ENCODE results near the gene CDYL.

Gene CDYL

GRCh38 chr6:4853782-4854511, 77.7 kb downstream of the CDYL start:
- TF ChIP-seq, protein P1, sequence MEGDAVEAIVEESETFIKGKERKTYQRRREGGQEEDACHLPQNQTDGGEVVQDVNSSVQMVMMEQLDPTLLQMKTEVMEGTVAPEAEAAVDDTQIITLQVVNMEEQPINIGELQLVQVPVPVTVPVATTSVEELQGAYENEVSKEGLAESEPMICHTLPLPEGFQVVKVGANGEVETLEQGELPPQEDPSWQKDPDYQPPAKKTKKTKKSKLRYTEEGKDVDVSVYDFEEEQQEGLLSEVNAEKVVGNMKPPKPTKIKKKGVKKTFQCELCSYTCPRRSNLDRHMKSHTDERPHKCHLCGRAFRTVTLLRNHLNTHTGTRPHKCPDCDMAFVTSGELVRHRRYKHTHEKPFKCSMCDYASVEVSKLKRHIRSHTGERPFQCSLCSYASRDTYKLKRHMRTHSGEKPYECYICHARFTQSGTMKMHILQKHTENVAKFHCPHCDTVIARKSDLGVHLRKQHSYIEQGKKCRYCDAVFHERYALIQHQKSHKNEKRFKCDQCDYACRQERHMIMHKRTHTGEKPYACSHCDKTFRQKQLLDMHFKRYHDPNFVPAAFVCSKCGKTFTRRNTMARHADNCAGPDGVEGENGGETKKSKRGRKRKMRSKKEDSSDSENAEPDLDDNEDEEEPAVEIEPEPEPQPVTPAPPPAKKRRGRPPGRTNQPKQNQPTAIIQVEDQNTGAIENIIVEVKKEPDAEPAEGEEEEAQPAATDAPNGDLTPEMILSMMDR (IDR thresholded peaks at IDR 0.05) = no peak
- no peak overlapping the region for H3K9ac ChIP-seq
- H3K4me3 ChIP-seq (ENCODE audit: low read depth, low read length) = no peak overlapping the region
- no peaks in the 10 kb centered on the region for H3K27me3 ChIP-seq (ENCODE audit: control insufficient read depth, insufficient read depth, low read length)
- no peaks in the 10 kb centered on the region for H3K36me3 ChIP-seq (ENCODE audit: control insufficient read depth, insufficient read depth, low read length)
- peaks cover 25% of the 10 kb centered on the region for H3K79me2 ChIP-seq
- no peak overlapping the region for H3K27ac ChIP-seq
- H3K4me1 ChIP-seq = no peaks in the 10 kb centered on the region
- H3K4me2 ChIP-seq (ENCODE audit: low read length) = no peak overlapping the region
- H3K9me3 ChIP-seq (ENCODE audit: control insufficient read depth, low read length) = no peaks in the 10 kb centered on the region
- H2AFZ ChIP-seq = no peak overlapping the region

DNA sequence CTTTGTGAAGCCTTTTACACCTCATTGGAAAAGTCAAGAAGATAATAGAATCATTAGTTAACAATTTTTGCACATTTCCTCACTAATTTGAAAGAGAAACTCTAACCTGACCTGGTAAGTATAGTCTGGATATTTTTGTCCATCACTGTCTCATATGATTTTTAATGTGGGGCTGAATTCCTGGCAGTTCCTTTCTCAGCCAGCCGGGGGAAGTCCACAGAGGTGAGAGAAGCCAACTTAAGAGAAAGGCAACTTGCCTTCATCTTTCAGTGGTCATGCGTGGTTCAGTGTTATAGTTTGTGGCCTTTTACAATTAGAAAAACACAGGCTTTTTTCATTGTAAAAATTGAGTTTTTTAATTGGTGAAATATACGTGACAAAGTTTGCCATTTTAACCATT, 80.6 kb downstream of the CDYL start:
- H3K4me3 ChIP-seq (ENCODE audit: low read depth, low read length) = no peak overlapping the region
- no peak overlapping the region for H3K4me2 ChIP-seq (ENCODE audit: low read length)
- H3K27me3 ChIP-seq (ENCODE audit: control insufficient read depth, insufficient read depth, low read length) = no peaks in the 10 kb centered on the region
- H2AFZ ChIP-seq = no peak overlapping the region
- TF ChIP-seq, protein P1 (IDR thresholded peaks at IDR 0.05) = no peak
- H3K79me2 ChIP-seq = peaks cover 25% of the 10 kb centered on the region
- H3K9ac ChIP-seq = no peak overlapping the region
- no peaks in the 10 kb centered on the region for H3K4me1 ChIP-seq
- H3K36me3 ChIP-seq (ENCODE audit: control insufficient read depth, insufficient read depth, low read length) = no peaks in the 10 kb centered on the region
- H3K27ac ChIP-seq = no peak overlapping the region
- H3K9me3 ChIP-seq (ENCODE audit: control insufficient read depth, low read length) = no peaks in the 10 kb centered on the region

DNA sequence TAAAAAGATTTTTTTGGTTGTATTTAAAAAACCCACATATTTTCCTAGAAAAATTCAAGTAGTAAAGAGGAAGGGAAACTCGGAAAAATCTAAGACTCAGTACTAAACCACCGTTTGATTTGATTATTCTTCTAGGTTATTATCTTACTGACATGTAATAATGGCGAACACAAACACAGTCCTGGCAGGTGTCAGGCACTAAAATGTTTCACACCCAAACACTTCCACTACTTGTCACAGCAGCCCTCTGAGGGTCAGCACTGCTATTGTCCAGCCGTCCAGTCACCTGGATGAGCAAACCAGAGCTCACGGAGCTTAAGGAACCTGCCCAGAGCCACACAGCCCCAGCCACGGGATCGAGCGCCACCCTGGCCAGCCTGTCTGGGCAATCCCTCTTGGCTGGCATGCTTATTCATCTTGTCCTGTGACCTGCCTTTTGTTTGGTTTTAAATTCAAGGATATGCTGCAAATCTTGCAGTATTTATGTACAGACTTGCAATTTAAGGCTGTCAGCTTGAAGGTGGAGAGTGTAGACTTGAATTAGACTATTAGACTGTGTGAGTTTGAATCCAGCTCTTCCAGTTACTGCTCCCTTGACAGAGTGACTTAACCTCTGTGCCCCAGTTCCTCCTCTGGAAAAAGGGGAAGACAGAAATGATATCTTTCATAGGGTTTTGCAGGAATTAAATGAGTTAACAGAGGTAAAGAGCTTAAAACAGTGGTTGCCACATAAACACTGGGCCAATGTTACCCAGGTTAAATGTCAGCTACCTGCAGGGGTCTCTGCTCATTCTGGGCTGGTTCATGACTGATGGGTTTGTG, 82.2 kb downstream of the CDYL start:
- TF ChIP-seq, protein P1 (IDR thresholded peaks at IDR 0.05) = no peak
- no peaks in the 10 kb centered on the region for H3K4me1 ChIP-seq

GRCh38 chr6:4860387-4860786, 84.2 kb downstream of the CDYL start:
- TF ChIP-seq, protein P1 (IDR thresholded peaks at IDR 0.05) = no peak
- Histone ChIP-seq H3K27ac (no peak overlapping the region), H3K4me1 (peaks cover 2% of the 10 kb centered on the region), H3K4me3 (ENCODE audit: low read depth, low read length) (no peak overlapping the region), H3K9ac (no peak overlapping the region), H3K9me3 (ENCODE audit: control insufficient read depth, low read length) (no peaks in the 10 kb centered on the region), H3K27me3 (ENCODE audit: control insufficient read depth, insufficient read depth, low read length) (no peaks in the 10 kb centered on the region), H2AFZ (no peak overlapping the region), H3K79me2 (peaks cover 11% of the 10 kb centered on the region), H3K36me3 (ENCODE audit: control insufficient read depth, insufficient read depth, low read length) (no peaks in the 10 kb centered on the region), H3K4me2 (ENCODE audit: low read length) (no peak overlapping the region)

More for the DNA sequence above, 82.2 kb downstream of the CDYL start:
- Histone ChIP-seq H3K9me3 (ENCODE audit: control insufficient read depth, low read length) (no peaks in the 10 kb centered on the region), H3K36me3 (ENCODE audit: control insufficient read depth, insufficient read depth, low read length) (no peaks in the 10 kb centered on the region), H3K4me3 (ENCODE audit: low read depth, low read length) (no peak overlapping the region), H3K27me3 (ENCODE audit: control insufficient read depth, insufficient read depth, low read length) (no peaks in the 10 kb centered on the region), H3K79me2 (peaks cover 17% of the 10 kb centered on the region), H3K9ac (no peak overlapping the region), H3K27ac (no peak overlapping the region), H3K4me2 (ENCODE audit: low read length) (no peak overlapping the region), H2AFZ (no peak overlapping the region)
